Fibroblast of villous mesenchyme (primary cell): ENCODE measurements around the gene HDGF. TPM values are rescaled to one million over a fixed set of nuclear protein-coding genes. Genes with fewer than 3 reads are reported as not detected.

Experiments used
- DNase-seq: peaks from one replicate; pipeline ENCODE4 v3.0.0-alpha.2; 2010; ENCODE audit warnings: low read depth
- H3K4me3 ChIP-seq: 2 replicates; pipeline ENCODE4 v1.5.1; 2011; ENCODE audit warnings: low read depth, mild to moderate bottlenecking, low read length
- total RNA-seq: library from RNA; depleted of rRNA; stranded (reverse); fragments of >200 nt; gene quantifications from 2 replicates; pipeline ENCODE4 v1.2.3, GENCODE V29; 2012
- TF ChIP-seq, protein P1 (sequence below): IDR thresholded peaks from 2 replicates; pipeline ENCODE4 v1.5.1; 2012; ENCODE audit warnings: low read depth, mild to moderate bottlenecking, low read length; ENCODE audit not compliant: insufficient read depth

The HDGF gene
- total RNA-seq, 1 donor = 196 TPM

DNA sequence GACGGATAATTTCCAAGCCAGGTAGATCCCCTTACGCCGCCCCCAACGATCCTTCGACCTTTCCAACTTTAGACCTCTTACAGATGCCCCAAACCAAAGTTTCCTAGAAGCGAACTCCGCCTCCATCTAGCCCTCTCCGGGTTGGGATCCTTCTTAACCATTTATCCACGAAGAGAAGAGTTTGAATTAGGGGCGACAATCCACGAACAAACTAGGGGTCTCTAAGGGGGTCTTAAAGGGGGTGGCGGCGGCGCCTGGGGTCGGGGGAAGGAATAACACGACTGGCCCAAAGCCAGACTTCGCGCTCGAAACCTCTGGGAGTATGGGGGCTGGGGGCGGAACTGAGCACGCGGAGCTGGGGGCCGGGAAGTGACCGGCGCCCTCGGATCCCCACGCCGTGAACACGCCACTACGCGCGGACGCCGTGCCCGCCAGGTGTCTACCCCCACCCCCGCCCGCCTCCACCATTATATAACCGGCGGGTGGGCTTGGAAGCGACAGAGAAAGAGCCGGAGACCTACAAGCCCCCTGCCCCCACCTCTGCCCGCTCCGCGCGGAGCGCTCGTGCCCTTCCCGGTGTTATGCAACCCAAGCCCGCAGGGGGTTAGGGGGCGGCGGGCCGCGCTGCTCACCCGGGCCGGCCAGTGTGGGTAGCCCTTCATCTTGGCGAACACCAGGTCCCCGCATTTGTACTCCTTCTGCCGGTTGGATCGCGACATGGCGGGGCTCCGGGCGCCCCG, 594 bp downstream of the HDGF start:
- DNase-seq = peak; percentile 53
- H3K4me3 ChIP-seq = peak overlapping the region; percentile 87
- TF ChIP-seq, protein P1, sequence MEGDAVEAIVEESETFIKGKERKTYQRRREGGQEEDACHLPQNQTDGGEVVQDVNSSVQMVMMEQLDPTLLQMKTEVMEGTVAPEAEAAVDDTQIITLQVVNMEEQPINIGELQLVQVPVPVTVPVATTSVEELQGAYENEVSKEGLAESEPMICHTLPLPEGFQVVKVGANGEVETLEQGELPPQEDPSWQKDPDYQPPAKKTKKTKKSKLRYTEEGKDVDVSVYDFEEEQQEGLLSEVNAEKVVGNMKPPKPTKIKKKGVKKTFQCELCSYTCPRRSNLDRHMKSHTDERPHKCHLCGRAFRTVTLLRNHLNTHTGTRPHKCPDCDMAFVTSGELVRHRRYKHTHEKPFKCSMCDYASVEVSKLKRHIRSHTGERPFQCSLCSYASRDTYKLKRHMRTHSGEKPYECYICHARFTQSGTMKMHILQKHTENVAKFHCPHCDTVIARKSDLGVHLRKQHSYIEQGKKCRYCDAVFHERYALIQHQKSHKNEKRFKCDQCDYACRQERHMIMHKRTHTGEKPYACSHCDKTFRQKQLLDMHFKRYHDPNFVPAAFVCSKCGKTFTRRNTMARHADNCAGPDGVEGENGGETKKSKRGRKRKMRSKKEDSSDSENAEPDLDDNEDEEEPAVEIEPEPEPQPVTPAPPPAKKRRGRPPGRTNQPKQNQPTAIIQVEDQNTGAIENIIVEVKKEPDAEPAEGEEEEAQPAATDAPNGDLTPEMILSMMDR = no peak

DNA sequence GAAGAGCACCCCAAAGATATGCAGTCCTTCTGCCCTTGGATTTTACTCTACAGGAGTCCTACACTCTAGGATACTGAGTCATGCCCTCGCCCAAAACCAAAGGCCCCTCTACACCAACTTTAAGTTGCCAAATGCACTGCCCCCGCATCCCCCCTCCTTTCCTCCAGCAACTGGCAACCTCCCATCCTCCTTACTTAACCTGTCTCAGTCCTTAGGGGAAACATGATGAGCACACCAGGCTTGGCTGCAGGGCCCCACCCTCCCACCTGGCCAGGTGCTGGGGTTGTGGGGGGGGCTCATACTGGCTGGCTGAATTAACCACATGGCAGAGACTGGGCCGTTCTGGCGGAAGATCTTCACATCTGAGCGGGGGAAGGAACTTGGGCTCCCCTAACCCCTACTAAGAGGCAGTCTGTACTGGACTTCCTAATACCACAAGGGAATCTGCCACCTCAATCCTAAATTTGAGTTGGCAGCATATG, 1.2 kb downstream of the HDGF start:
- no peak for DNase-seq
- TF ChIP-seq, protein P1 = no peak
- H3K4me3 ChIP-seq = peak overlapping the region; percentile 87

DNA sequence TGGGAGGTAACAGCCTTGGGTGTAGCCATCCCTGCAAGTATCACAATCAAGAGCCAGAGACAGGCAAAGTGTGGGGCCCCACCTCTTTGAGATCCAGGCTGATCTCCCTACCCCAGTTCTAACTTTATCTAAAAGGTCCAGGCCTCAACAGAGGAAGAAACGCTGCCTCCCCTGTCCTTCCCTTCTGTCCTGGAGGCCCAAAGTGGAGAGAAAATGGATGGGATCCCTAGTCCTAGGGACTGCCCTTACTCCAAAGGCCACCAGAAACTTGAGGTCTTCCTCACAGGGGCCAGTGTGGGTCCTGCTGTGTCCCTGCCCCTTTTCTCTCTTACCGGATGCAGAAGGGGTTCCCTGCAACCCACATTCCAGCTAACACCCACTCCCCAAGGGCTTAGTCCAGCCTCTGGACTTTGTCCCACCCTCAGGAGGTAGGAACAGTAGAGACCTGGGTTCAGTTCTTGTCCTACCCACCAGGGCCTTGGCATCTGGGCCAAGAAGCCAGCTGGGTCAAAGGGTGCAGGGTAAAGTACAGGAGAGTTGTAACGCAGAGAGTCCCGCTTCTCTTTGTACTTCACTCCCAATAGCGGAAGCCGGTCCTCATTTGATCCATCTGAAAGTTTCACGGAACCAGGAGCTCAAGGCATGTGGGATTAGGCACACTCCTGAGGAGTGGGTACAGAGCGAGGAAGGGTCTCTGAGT, 1.9 kb downstream of the HDGF start:
- peak overlapping the region; percentile 87 for H3K4me3 ChIP-seq
- TF ChIP-seq, protein P1 = no peak
- DNase-seq = no peak

DNA sequence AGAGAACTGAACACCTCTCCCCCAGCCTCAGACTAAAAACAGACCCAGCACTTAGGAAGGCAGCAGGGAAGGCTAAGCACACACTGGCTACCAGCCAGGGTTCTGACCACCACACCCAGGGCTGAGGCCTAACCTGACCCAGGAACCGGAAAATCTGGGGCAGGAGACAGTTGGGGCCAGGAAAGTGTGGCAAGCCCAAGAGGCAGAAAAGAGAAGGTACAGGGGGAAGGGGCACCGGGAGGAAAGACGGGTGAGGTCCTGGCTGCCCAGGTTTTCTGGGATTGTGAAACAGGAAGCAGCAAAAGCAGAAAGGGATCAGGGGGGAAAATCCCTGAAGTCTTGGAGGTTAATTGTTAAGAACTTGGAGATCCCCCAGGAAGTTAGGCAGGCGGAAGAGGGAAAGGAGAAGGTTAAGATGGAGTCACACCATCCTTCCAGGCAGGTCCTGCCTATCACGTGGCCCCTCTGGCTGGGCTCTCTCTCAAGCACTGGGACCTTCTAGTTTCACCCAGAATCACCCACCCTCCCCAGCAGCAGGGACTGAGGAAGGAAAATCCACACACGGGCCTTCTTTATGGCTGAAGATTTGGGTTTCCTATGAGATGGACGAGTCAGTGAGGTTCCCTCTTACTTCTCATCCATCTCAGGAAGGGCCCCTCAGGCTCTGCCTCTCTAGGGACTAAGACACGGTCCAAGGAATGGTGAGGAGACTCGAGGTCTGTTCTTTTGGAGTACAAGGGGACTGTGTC, 2.6 kb downstream of the HDGF start:
- H3K4me3 ChIP-seq = peak overlapping the region; percentile 87
- peak; percentile 72 for DNase-seq
- TF ChIP-seq, protein P1 = no peak

DNA sequence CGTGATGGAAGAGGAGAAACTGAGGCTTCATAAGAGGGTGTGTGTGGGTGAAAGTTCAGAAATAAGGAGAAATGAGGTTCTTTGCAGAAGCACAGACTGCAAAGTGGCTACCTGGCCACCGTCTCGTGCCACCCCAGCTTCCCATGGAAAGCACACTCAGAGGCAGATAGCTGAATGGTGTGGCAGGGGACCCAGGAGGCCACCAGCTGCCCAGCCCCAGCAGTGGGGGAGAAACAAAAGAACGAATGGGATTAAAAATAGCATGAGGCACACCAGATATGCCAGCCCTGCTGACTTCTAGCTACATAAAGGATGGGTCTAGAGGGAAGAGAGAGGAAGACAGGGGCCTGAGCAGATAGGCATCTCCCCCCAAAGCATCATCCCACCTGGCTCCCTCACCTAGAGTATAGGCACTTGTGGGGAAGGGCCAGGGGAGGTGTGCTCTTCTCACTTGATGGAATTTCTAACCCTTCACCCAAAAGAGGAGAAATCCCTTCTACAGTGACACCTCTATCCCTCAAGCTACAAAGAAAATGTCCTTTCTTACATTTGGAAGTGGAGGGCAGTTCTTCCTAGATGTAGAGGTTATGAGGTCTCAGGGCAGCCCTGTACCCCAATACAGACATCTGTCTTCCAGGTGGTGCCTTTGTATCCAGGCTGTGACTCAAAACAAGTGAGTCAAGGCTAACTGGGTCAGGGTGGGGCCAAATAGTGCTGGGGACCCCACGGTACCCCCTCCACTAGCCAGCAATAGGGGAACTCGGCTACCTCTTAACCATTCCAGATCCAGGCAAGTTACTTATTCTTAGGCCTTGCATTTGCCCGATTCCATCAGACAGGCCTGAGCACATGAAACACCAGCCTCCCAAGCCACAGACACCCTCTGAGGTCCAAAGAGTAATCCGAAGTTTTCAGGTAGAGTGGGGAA, 3.5 kb downstream of the HDGF start:
- TF ChIP-seq, protein P1 = no peak
- DNase-seq = no peak
- H3K4me3 ChIP-seq = peak overlapping the region; percentile 87
